Adrenal gland (tissue), 12 donors: Measurements from ENCODE around the gene EFNA5. TPM values are rescaled to one million over a fixed set of nuclear protein-coding genes. Genes with fewer than 3 reads are reported as not detected.
"Not testable (repeated sequence)": the region's sequence is repeated elsewhere in the genome, so short reads cannot be mapped to it uniquely, and the experiment has no call there.

Experiments used
- DNase-seq, 7 donors: peaks; one replicate each; pipeline ENCODE4 v3.0.0-alpha.2; 2019 to 2020
- H3K27ac ChIP-seq, 5 donors: fragments of 200-600 bp; sonication (generic) in 4 of 5; 1 replicate in 3 of 5; 2 replicates in 2 of 5; pipeline versions ENCODE4 v1.5.1 to v1.8.0; 2016 to 2020; ENCODE audit warnings: mild to moderate bottlenecking in 1 of 5
- H3K27me3 ChIP-seq: fragments of 200-600 bp; 2 replicates; pipeline ENCODE4 v1.8.0; 2021
- H3K36me3 ChIP-seq, 2 donors: fragments of 200-600 bp; replicated peaks in 1 of 2; 1 replicate in 1 of 2; 2 replicates in 1 of 2; pipeline versions ENCODE4 v1.5.1 to v1.8.0; 2018 to 2022
- H3K4me1 ChIP-seq, 2 donors: fragments of 200-600 bp; replicated peaks in 1 of 2; 1 replicate in 1 of 2; 2 replicates in 1 of 2; pipeline versions ENCODE4 v1.5.1 to v1.8.0; 2018 to 2021
- H3K4me3 ChIP-seq, 4 donors: fragments of 200-600 bp; sonication (generic) in 3 of 4; one replicate each; pipeline ENCODE4 v1.5.1; 2016 to 2018
- H3K9me3 ChIP-seq, 3 donors: fragments of 200-600 bp; sonication (generic) in 1 of 3; replicated peaks in 1 of 3; 1 replicate in 2 of 3; 2 replicates in 1 of 3; pipeline versions ENCODE4 v1.5.1 to v1.8.0; 2016 to 2021
- CTCF ChIP-seq, 6 experiments: fragments of 450-650 bp in 4 of 6; fragments of 200-600 bp in 2 of 6; sonication (generic) in 1 of 6; IDR thresholded peaks; 1 replicate in 5 of 6; 2 replicates in 1 of 6; pipeline versions ENCODE4 v1.5.1 to v1.8.0; 2016 to 2021; ENCODE audit warnings: antibody characterized with exemption in 6 of 6, mild to moderate bottlenecking in 2 of 6, moderate library complexity in 1 of 6
- POLR2A ChIP-seq, 2 donors: fragments of 450-650 bp; IDR thresholded peaks; one replicate each; pipeline ENCODE4 v1.6.1; 2017; ENCODE audit warnings: antibody characterized with exemption in 2 of 2, mild to moderate bottlenecking in 2 of 2, moderate library complexity in 1 of 2
- WGBS, 4 donors: extraction: QIAGEN DNeasy Blood & Tissue Kit in 2 of 4; methylation state at CpG; one replicate each; pipeline versions ENCODE4 v1.1.5 to v1.1.7; 2013 to 2017; 5-methylcytosine and 5-hydroxymethylcytosine counted together
- intact Hi-C, 2 donors: fragments of 100-400 bp; cut with DNase I; formaldehyde crosslinking; loops; one replicate each; pipeline versions ENCODE4 v1.14.1 to v1.15.0; 2022 to 2023
- polyA plus RNA-seq, 3 donors: library from polyadenylated mRNA; stranded (reverse); fragments of 200-250 nt in 2 of 3; fragments of 350-450 nt in 1 of 3; fragmentation: Illumina TruSeq in 1 of 3; extraction: RNeasy Lipid Tissue Mini Kit (QIAGEN cat#74804) in 1 of 3; gene quantifications; one replicate each; pipeline ENCODE4 v1.2.3, GENCODE V29; 2013 to 2014
- total RNA-seq, 9 donors: library from RNA; depleted of rRNA in 4 of 9; stranded (reverse); fragments of >200 nt in 4 of 9; fragments of 120-200 nt in 1 of 9; fragmentation: NEBNext Ultra II Directional in 1 of 9; extraction: Animal tissue kit (Norgen Biotek cat#: 25700) in 1 of 9; gene quantifications; one replicate each; pipeline versions ENCODE4 v1.1.0 to v1.2.4, GENCODE V29; 2013 to 2023
- donor health status: healthy with polysubstance abuse.
- donor health status: Bipolar disorder and iron deficiency.
- donor health status: DM: yes; HTN: yes; CAD: no.
- donor health status: DM: no; HTN: no; CAD: no.
- donor health status: DM: no; HTN: no; CAD: no.
- donor health status: DM: yes; HTN: yes; CAD: no.

EFNA5 gene
- total and polyA plus RNA-seq, 12 donors, result 0.06 to 11.8 (median 1.6) TPM

GRCh38 chr5:107456281-107456715, 214.4 kb downstream of the EFNA5 start:
- H3K4me3 ChIP-seq, result no peak overlapping the region
- H3K36me3 ChIP-seq, result no peaks in the 10 kb centered on the region
- no peaks in the 10 kb centered on the region for H3K4me1 ChIP-seq
- intact Hi-C loops, result no loop called here
- H3K27me3 ChIP-seq, result no peaks in the 10 kb centered on the region
- H3K27ac ChIP-seq, result no peak overlapping the region
- no peaks in the 10 kb centered on the region for H3K9me3 ChIP-seq
- DNase-seq, result no peak
- TF ChIP-seq POLR2A (IDR thresholded peaks at IDR 0.05) (no peak), CTCF (IDR thresholded peaks at IDR 0.05) (no peak)

- intact Hi-C loops, result no loop called here
- no peak overlapping the region for H3K27ac ChIP-seq
- no peaks in the 10 kb centered on the region for H3K27me3 ChIP-seq
- no peaks in the 10 kb centered on the region for H3K36me3 ChIP-seq
- no peaks in the 10 kb centered on the region for H3K4me1 ChIP-seq
- DNase-seq, result no peak
- H3K4me3 ChIP-seq, result no peak overlapping the region
- 55 to 70% (median 64%) methylated on average over 4 of the region's 4 CpGs for WGBS, 4 donors
- TF ChIP-seq CTCF (IDR thresholded peaks at IDR 0.05) (no peak), POLR2A (IDR thresholded peaks at IDR 0.05) (no peak)
- no peaks in the 10 kb centered on the region for H3K9me3 ChIP-seq
Observed at GRCh38 chr5:107455111-107455544, 215.6 kb downstream of the EFNA5 start.

- WGBS, 4 donors, result 94 to 96% (median 94%) methylated on average over 4 of the region's 4 CpGs
- DNase-seq, intact Hi-C loops, H3K36me3 ChIP-seq, H3K9me3 ChIP-seq, H3K27me3 ChIP-seq, H3K27ac ChIP-seq, H3K4me1 ChIP-seq, H3K4me3 ChIP-seq: not testable (repeated sequence)
Observed at GRCh38 chr5:107451827-107452226, 218.9 kb downstream of the EFNA5 start.

GRCh38 chr5:107451028-107451427, 219.7 kb downstream of the EFNA5 start:
- intact Hi-C loops, result no loop called here

More at GRCh38 chr5:107451028-107451427, 219.7 kb downstream of the EFNA5 start:
- WGBS, 4 donors, result 75 to 85% (median 80%) methylated on average over 3 of the region's 3 CpGs
- no peak overlapping the region for H3K27ac ChIP-seq
- TF ChIP-seq CTCF (IDR thresholded peaks at IDR 0.05) (no peak), POLR2A (IDR thresholded peaks at IDR 0.05) (no peak)
- no peaks in the 10 kb centered on the region for H3K27me3 ChIP-seq
- H3K4me1 ChIP-seq, result no peaks in the 10 kb centered on the region
- H3K4me3 ChIP-seq, result no peak overlapping the region
- no peaks in the 10 kb centered on the region for H3K9me3 ChIP-seq
- H3K36me3 ChIP-seq, result no peaks in the 10 kb centered on the region
- no peak for DNase-seq
